Gastroesophageal sphincter (tissue), 3 donors: Measurements from ENCODE around the gene PLA2G4D.

Experiments used
- EP300 ChIP-seq: sonication (generic); formaldehyde crosslinking; IDR thresholded peaks from one replicate; pipeline ENCODE4 v1.6.1; 2017; ENCODE audit warnings: antibody characterized with exemption, mild to moderate bottlenecking
- POLR2A ChIP-seq, 2 donors: fragments of 450-650 bp; IDR thresholded peaks; one replicate each; pipeline ENCODE4 v1.6.1; 2017; ENCODE audit warnings: antibody characterized with exemption in 2 of 2, mild to moderate bottlenecking in 2 of 2, moderate library complexity in 1 of 2
- POLR2AphosphoS5 ChIP-seq: sonication (generic); formaldehyde crosslinking; IDR thresholded peaks from one replicate; pipeline ENCODE4 v1.6.1; 2017; ENCODE audit warnings: antibody characterized with exemption
- TF ChIP-seq, protein P1 (sequence below), 4 experiments: fragments of 200-600 bp in 2 of 4; fragments of 450-650 bp in 2 of 4; sonication (generic) in 1 of 4; IDR thresholded peaks; one replicate each; pipeline ENCODE4 v1.5.1; 2017 to 2019; ENCODE audit warnings: antibody characterized with exemption in 4 of 4, mild to moderate bottlenecking in 2 of 4, moderate library complexity in 2 of 4

GRCh38 chr15:42088801-42089640, 5.3 kb downstream of the PLA2G4D start:
- TF ChIP-seq, protein P1, sequence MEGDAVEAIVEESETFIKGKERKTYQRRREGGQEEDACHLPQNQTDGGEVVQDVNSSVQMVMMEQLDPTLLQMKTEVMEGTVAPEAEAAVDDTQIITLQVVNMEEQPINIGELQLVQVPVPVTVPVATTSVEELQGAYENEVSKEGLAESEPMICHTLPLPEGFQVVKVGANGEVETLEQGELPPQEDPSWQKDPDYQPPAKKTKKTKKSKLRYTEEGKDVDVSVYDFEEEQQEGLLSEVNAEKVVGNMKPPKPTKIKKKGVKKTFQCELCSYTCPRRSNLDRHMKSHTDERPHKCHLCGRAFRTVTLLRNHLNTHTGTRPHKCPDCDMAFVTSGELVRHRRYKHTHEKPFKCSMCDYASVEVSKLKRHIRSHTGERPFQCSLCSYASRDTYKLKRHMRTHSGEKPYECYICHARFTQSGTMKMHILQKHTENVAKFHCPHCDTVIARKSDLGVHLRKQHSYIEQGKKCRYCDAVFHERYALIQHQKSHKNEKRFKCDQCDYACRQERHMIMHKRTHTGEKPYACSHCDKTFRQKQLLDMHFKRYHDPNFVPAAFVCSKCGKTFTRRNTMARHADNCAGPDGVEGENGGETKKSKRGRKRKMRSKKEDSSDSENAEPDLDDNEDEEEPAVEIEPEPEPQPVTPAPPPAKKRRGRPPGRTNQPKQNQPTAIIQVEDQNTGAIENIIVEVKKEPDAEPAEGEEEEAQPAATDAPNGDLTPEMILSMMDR (IDR thresholded peaks at IDR 0.05) = no peak
- no peak for TF ChIP-seq POLR2AphosphoS5
- no peak for TF ChIP-seq EP300
- TF ChIP-seq POLR2A (IDR thresholded peaks at IDR 0.05) = no peak
